HFF-Myc (cell line): Measurements from ENCODE around the gene DNLZ.

ENCODE experiments used
- DNase-seq: peaks from one replicate; pipeline ENCODE4 v3.0.0-alpha.2; 2011; ENCODE audit warnings: low read depth; ENCODE audit errors: extremely low read depth
- H3K4me3 ChIP-seq: replicated peaks from 2 replicates; pipeline ENCODE4 v1.5.1; 2011; ENCODE audit warnings: low read depth, mild to moderate bottlenecking, control low read depth, low read length
- CTCF ChIP-seq: IDR thresholded peaks from 2 replicates; pipeline ENCODE4 v1.5.1; 2012; ENCODE audit warnings: mild to moderate bottlenecking, low read depth, low read length, control low read depth; ENCODE audit errors: missing control alignments

The DNLZ gene

GRCh38 chr9:136359774-136360718 is 3.5 kb downstream of the DNLZ start:
- TF ChIP-seq CTCF: no peak

GRCh38 chr9:136358888-136359287 is 4.7 kb downstream of the DNLZ start:
- TF ChIP-seq CTCF: no peak
- no peak for DNase-seq
- H3K4me3 ChIP-seq: no peak overlapping the region

More at GRCh38 chr9:136359774-136360718, 3.5 kb downstream of the DNLZ start:
- DNase-seq: no peak
- no peak overlapping the region for H3K4me3 ChIP-seq

- no peak for DNase-seq
- H3K4me3 ChIP-seq: no peak overlapping the region
- TF ChIP-seq CTCF: no peak
Observed at GRCh38 chr9:136358016-136358415, 5.5 kb downstream of the DNLZ start.

- DNase-seq: no peak
- TF ChIP-seq CTCF: no peak
- no peak overlapping the region for H3K4me3 ChIP-seq
Observed at GRCh38 chr9:136357202-136357725, 6.3 kb downstream of the DNLZ start.

GRCh38 chr9:136355616-136356557 is 7.7 kb downstream of the DNLZ start:
- DNase-seq: no peak
- H3K4me3 ChIP-seq: no peak overlapping the region
- no peak for TF ChIP-seq CTCF

GRCh38 chr9:136354592-136355085 is 8.9 kb downstream of the DNLZ start:
- DNase-seq: no peak
- no peak overlapping the region for H3K4me3 ChIP-seq
- TF ChIP-seq CTCF: no peak
